HCT116 (cell line): ENCODE measurements around the gene GIMD1. TPM values are rescaled to one million over a fixed set of nuclear protein-coding genes. Genes with fewer than 3 reads are reported as not detected.

ENCODE experiments used
- ATAC-seq: fragments of 200-7000 bp; cut with Tn5 transposase; 2 replicates; pipeline ENCODE4 v1.9.1; 2020; ENCODE audit warnings: mild to moderate bottlenecking, moderate library complexity
- BruUV-seq: library from RNA; stranded (reverse); fragments of 400-500 nt; replicated peaks from 2 replicates; lab custom pipeline; 2021; lab: Mats Ljungman, UMichigan
- CTCF ChIA-PET: fragments of 300-600 bp; sonication (Branson Sonifier 250); formaldehyde crosslinking; loops from one replicate; lab custom pipeline; 2021; ENCODE audit warnings: antibody characterized with exemption; lab: Charles Lee
- POLR2A ChIA-PET: fragments of 300-600, 350-600 bp; sonication (Branson Sonifier 250); formaldehyde crosslinking; loops from one replicate; lab custom pipeline; 2021; ENCODE audit warnings: antibody characterized with exemption; lab: Charles Lee
- RAD21 ChIA-PET, 2 experiments: fragments of 300-600 bp; sonication (Branson Sonifier 250); formaldehyde crosslinking; loops; one replicate each; lab custom pipeline; 2023; ENCODE audit warnings: low total read pairs in 2 of 2; ENCODE audit not compliant: uncharacterized antibody in 2 of 2, unreplicated experiment in 2 of 2, low non-redundant PET in 1 of 2; lab: Charles Lee
- DNase-seq: peaks from one replicate; pipeline ENCODE4 v3.0.0-alpha.2; 2010; ENCODE audit warnings: low read depth, low spot score
- H2AFZ ChIP-seq: fragments of 200-600 bp; shearing (Covaris generic), sonication (generic); 2 replicates; pipeline ENCODE4 v1.6.1; 2017; ENCODE audit warnings: low read depth, mixed run types, mixed read lengths, antibody characterized with exemption, low read length; ENCODE audit not compliant: poor library complexity, severe bottlenecking
- H3K27ac ChIP-seq: 2 replicates; pipeline ENCODE4 v1.5.1; 2012; ENCODE audit warnings: low read depth, low read length
- H3K27me3 ChIP-seq: fragments of 200-600 bp; sonication (generic); 2 replicates; pipeline ENCODE4 v1.6.1; 2016; ENCODE audit warnings: mixed run types, low read length, mixed read lengths; ENCODE audit not compliant: insufficient read depth
- H3K36me3 ChIP-seq, 2 experiments: fragments of 200-500 bp in 1 of 2; fragments of 200-600 bp in 1 of 2; sonication (Bioruptor generic) in 1 of 2; sonication (generic) in 1 of 2; 2 replicates each; pipeline versions ENCODE4 v1.5.1 to v1.6.1; 2014 to 2016; ENCODE audit warnings: low read length in 2 of 2, inconsistent platforms in 1 of 2, mixed read lengths in 1 of 2, mixed run types in 1 of 2; ENCODE audit not compliant: insufficient read depth in 2 of 2, control insufficient read depth in 1 of 2
- H3K4me1 ChIP-seq, 2 experiments: fragments of 200-600 bp in 1 of 2; sonication (generic) in 1 of 2; 2 replicates each; pipeline versions ENCODE4 v1.5.1 to v1.6.1; 2012 to 2017; ENCODE audit warnings: low read length in 2 of 2, inconsistent platforms in 1 of 2, mild to moderate bottlenecking in 1 of 2, mixed read lengths in 1 of 2, mixed run types in 1 of 2, moderate library complexity in 1 of 2; ENCODE audit not compliant: insufficient read depth in 2 of 2, control insufficient read depth in 1 of 2
- H3K4me2 ChIP-seq: fragments of 200-600 bp; sonication (generic); 2 replicates; pipeline ENCODE4 v1.6.1; 2017; ENCODE audit warnings: mixed run types, low read length, mixed read lengths
- H3K4me3 ChIP-seq, 2 experiments: fragments of 200-600 bp in 1 of 2; sonication (generic) in 1 of 2; replicated peaks in 1 of 2; 2 replicates each; pipeline ENCODE4 v1.5.1; 2011 to 2016; ENCODE audit warnings: low read length in 2 of 2, control low read depth in 1 of 2, low read depth in 1 of 2, mild to moderate bottlenecking in 1 of 2, mixed read lengths in 1 of 2, mixed run types in 1 of 2
- H3K79me2 ChIP-seq: fragments of 200-600 bp; sonication (generic); 2 replicates; pipeline ENCODE4 v1.6.1; 2017; ENCODE audit warnings: mild to moderate bottlenecking, mixed run types, low read length, moderate library complexity, mixed read lengths; ENCODE audit not compliant: insufficient read depth
- H3K9ac ChIP-seq: fragments of 200-600 bp; sonication (generic); 2 replicates; pipeline ENCODE4 v1.6.1; 2016; ENCODE audit warnings: low read length, mixed read lengths
- H3K9me2 ChIP-seq: fragments of 200-600 bp; sonication (generic), shearing (Covaris generic); 2 replicates; pipeline ENCODE4 v1.6.1; 2017; ENCODE audit warnings: mixed run types, mild to moderate bottlenecking, moderate library complexity; ENCODE audit not compliant: insufficient read depth
- H3K9me3 ChIP-seq, 2 experiments: fragments of 200-500 bp in 1 of 2; fragments of 200-600 bp in 1 of 2; sonication (Bioruptor generic) in 1 of 2; sonication (generic) in 1 of 2; 2 replicates each; pipeline ENCODE4 v1.6.1; 2014 to 2017; ENCODE audit warnings: low read length in 2 of 2, mixed read lengths in 2 of 2, inconsistent platforms in 1 of 2, low read depth in 1 of 2, mild to moderate bottlenecking in 1 of 2, mixed run types in 1 of 2, moderate library complexity in 1 of 2; ENCODE audit not compliant: control insufficient read depth in 1 of 2, insufficient read depth in 1 of 2
- H4K20me1 ChIP-seq: fragments of 200-600 bp; sonication (generic), shearing (Covaris generic); 2 replicates; pipeline ENCODE4 v1.6.1; 2017; ENCODE audit warnings: mixed run types, mild to moderate bottlenecking, moderate library complexity; ENCODE audit not compliant: insufficient read depth
- CEBPB ChIP-seq: IDR thresholded peaks from 2 replicates; pipeline ENCODE4 v1.6.1; 2012; ENCODE audit warnings: low read depth
- CTCF ChIP-seq, 3 experiments: fragments of 200-600 bp in 1 of 3; sonication (generic) in 1 of 3; IDR thresholded peaks in 2 of 3; conservative IDR thresholded peaks in 1 of 3; 2 replicates each; pipeline ENCODE4 v1.5.1; 2012 to 2017; ENCODE audit warnings: low read depth in 2 of 3, low read length in 2 of 3, antibody characterized with exemption in 1 of 3, borderline replicate concordance in 1 of 3, control low read depth in 1 of 3, mild to moderate bottlenecking in 1 of 3, mixed read lengths in 1 of 3, mixed run types in 1 of 3, moderate library complexity in 1 of 3; ENCODE audit not compliant: insufficient read depth in 1 of 3
- ELF1 ChIP-seq: IDR thresholded peaks from 2 replicates; pipeline ENCODE4 v1.6.1; 2012; ENCODE audit warnings: low read depth, borderline replicate concordance
- EZH2 ChIP-seq: fragments of 200-600 bp; sonication (generic); IDR thresholded peaks from 2 replicates; pipeline ENCODE4 v1.6.1; 2017; ENCODE audit warnings: antibody characterized with exemption, mixed run types
- FOSL1 ChIP-seq: IDR thresholded peaks from 2 replicates; pipeline ENCODE4 v1.6.1; 2012; ENCODE audit warnings: low read depth
- JUND ChIP-seq: IDR thresholded peaks from 2 replicates; pipeline ENCODE4 v1.6.1; 2012
- POLR2A ChIP-seq: IDR thresholded peaks from 2 replicates; pipeline ENCODE4 v1.7.0; 2011; ENCODE audit warnings: borderline replicate concordance; ENCODE audit not compliant: insufficient read depth, insufficient read length; ENCODE audit errors: extremely low read depth
- POLR2AphosphoS5 ChIP-seq: IDR thresholded peaks from 2 replicates; pipeline ENCODE4 v1.6.1; 2011; ENCODE audit warnings: mild to moderate bottlenecking, low read depth, low read length, moderate library complexity
- RAD21 ChIP-seq: IDR thresholded peaks from 2 replicates; pipeline ENCODE4 v1.6.1; 2012; ENCODE audit warnings: low read depth, mild to moderate bottlenecking
- SP1 ChIP-seq: IDR thresholded peaks from 2 replicates; pipeline ENCODE4 v1.6.1; 2012; ENCODE audit warnings: low read depth
- YY1 ChIP-seq: IDR thresholded peaks from 2 replicates; pipeline ENCODE4 v1.6.1; 2011; ENCODE audit warnings: low read length, low read depth, moderate library complexity, mild to moderate bottlenecking; ENCODE audit not compliant: insufficient replicate concordance; ENCODE audit errors: extremely low read depth
- intact Hi-C: fragments of 100-400 bp; cut with micrococcal nuclease; formaldehyde crosslinking; loops from 2 replicates; pipeline ENCODE4 v1.10.0; 2022
- total RNA-seq: library from RNA; stranded (reverse); gene quantifications from one replicate; pipeline ENCODE4 v1.2.1, GENCODE V29; 2021; ENCODE audit not compliant: unreplicated experiment

The GIMD1 gene
- total RNA-seq, 1 experiment from 2014 or later, result not detected

- TF ChIP-seq RAD21, result no peak
These were observed 1.5 kb downstream of the GIMD1 start (continued) for GRCh38 chr4:106367072-106367471.

GRCh38 chr4:106366026-106366425 lies 2.6 kb downstream of the GIMD1 start:
- no peaks in the 10 kb centered on the region for H3K9me2 ChIP-seq
- H3K9me3 ChIP-seq, result no peaks in the 10 kb centered on the region
- ChIA-PET CTCF (no interaction called here), RAD21 (no interaction called here), POLR2A (no interaction called here)
- peaks cover 0 to 11% of the 10 kb centered on the region in 2 experiments; a peak in 2 of 4 replicates for H3K4me1 ChIP-seq
- BruUV-seq, result no TSS peak
- H3K27me3 ChIP-seq, result no peaks in the 10 kb centered on the region
- H2AFZ ChIP-seq, result no peak overlapping the region
- ATAC-seq (no peak), DNase-seq (no peak)
- H3K9ac ChIP-seq, result no peak overlapping the region
- no peak overlapping the region for H3K27ac ChIP-seq
- H3K79me2 ChIP-seq, result no peaks in the 10 kb centered on the region
- TF ChIP-seq CTCF (IDR thresholded peaks at IDR 0.05 in 2 of 3, conservative IDR thresholded peaks at IDR 0.05 in 1 of 3; ENCODE audit: borderline replicate concordance in 1 of 3, insufficient read depth in 1 of 3, low read depth in 2 of 3, low read length in 2 of 3) (no peak), POLR2A (no peak), JUND (no peak), YY1 (no peak), ELF1 (no peak), EZH2 (no peak), POLR2AphosphoS5 (no peak), SP1 (no peak), CEBPB (no peak), FOSL1 (no peak)
- H3K36me3 ChIP-seq, result no peaks in the 10 kb centered on the region
- H4K20me1 ChIP-seq, result no peaks in the 10 kb centered on the region
- no peak overlapping the region for H3K4me3 ChIP-seq
- peak overlapping the region; percentile 5; the same call in 1 of the 2 replicates for H3K4me2 ChIP-seq
- intact Hi-C loops, result no loop called here
